NCI-H69 (cell line): Measurements from ENCODE around the gene HDAC4.

ENCODE experiments used
- DNase-seq: peaks from one replicate; lab custom pipeline; 2025; lab: John Stamatoyannopoulos, UW

The HDAC4 gene

DNA sequence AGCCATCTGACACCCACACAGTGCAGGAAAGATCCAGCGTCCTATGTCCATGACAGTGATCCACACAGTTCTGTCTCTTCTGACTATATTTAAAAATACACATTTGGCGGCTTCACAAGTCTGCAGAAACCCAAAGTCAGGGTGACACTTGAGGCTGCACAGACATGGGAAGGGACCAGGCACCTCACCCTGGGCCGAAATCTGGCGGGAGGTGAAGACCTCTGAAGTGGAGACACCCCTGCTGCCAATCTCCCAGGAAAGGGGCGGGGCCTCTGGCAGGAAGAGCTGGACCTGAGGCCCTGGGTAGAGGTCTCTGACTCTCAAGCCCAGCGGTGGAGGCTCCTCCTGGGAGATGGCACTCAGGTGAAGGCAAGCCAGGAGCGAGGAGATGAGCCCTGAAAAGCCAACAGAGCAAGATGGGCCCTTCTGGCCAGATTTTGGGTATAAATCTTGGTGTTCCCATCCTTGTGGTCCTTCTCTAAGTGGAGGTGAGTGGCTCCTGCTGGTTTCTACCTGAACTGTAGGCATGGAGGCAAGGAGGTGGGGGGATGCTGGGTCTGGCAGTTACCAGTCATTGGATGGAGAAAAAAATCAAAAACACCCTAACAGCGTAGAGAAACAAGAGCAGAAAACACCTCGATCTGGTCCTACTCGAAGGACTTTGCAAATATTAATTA is 248.4 kb downstream of the HDAC4 start:
- no peak for DNase-seq

DNA sequence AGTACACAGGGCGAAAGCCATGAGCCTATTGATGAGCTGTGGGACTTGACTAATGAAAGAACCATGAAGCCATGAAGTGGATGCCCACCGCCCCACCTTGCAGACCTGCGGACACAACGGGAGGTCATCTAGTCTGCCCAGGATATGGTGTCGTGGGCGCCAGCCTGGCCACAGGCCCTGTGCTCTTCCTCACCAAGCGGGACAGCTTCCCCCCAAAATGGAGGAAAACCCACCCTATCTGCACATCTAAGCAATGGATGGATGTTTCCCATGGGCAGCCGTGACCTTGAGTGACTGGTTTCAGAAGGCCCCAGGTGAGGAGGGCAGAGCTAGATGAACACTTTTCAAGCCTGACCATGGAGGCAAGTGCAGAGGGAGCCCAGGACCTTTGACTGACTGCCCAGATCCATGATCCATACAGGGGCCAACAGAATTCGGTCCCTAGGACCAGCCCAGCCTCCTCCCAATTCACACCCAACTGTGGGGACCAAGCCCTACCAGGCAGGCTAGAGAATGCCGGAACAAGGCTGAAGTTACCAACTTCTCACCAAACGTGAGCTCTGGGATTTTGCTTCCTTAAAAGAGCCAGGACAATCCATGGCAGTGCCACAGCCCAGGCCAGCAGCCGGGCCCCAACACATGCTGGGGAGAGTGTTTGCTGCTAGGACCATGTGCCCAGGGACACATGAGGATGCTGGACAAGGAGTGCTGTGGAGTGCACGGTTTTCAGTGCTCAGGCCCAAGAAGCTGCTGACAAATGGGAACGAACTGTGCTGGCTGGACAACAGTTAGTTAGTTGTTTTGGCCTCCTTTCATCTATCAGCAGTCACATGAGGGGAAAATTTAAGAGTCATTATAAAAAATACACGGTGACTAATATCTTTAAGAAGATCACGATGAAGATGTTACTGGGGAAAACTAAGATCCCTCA is 249.4 kb downstream of the HDAC4 start:
- DNase-seq = no peak

DNA sequence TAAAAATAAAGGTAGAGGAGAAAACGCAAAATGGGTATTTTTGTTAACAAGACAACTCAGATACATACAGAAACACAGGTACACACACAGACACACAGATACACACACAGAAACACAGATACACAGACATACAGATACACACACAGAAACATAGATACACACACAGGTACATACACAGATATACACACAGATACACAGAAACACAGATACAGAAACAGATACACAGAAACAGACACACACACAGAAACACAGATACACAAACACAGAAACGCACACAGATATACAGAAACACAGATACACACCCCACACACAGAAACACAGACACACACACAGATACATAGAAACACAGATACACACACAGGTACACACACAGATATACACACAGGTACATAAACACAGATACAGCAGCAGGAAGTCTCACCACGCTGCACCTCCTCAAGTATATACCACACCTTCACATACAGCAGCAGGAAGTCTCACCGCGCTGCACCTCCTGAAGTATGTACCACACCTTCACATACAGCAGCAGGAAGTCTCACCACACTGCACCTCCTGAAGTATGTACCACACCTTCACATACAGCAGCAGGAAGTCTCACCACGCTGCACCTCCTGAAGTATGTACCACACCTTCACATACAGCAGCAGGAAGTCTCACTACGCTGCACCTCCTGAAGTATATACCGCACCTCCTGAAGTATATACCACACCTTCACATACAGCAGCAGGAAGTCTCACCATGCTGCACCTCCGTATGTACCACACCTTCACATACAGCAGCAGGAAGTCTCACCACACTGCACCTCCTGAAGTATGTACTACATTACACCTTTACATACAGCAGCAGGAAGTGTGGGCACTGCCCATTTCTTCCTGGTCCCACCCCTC is 250.5 kb downstream of the HDAC4 start:
- peak; percentile 1 for DNase-seq

DNA sequence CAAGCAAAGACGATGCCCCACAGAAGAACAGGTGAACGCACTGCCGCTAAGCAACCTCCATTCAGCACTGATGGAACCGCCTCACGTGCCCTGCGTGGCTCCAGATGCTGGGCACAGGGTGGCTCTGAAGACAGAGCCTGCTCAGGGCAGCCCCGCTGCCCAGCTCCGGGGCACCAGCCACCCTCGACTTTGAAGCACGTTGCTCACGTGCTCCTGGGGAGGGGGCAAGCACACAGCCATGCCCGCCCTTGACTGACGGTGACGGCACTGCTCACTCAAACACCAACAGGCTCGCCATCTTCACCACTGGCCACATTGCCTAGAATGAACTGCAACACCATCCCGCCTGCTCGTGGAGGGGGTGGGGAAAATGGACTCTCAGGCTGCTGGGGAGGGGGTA is 251.3 kb downstream of the HDAC4 start:
- DNase-seq = no peak

DNA sequence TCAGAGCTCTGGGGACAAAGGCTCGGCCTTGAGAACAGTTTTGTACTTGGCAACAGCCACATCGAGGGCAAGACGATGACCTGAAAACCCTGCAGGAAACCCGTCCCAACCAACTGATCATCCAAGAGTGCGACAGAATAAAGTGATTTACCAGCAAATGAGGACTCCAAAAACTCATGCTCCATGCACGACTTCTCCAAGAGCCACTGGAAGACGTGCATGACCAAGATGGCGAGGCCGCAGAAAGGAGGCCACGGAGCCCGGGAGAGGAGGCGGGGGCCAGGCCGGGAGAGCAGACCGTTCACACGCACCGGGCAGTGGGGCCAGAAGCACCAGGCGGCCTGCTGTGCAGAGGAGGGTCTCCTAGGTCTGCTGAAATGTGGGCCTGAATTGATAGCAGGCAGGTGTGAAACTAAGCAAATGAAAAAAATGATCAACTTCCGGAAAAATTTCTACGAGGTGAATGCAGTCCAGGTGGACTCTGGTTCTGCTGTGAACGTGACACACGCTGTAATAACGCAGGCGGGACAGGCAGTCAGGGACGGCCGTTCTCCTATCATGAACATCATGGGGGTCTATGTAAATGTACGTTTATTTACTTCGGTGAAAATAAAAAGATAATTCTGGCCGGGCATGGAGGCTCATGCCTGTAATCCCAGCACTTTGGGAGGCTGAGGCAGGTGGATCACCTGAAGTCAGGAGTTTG is 252.2 kb downstream of the HDAC4 start:
- no peak for DNase-seq

DNA sequence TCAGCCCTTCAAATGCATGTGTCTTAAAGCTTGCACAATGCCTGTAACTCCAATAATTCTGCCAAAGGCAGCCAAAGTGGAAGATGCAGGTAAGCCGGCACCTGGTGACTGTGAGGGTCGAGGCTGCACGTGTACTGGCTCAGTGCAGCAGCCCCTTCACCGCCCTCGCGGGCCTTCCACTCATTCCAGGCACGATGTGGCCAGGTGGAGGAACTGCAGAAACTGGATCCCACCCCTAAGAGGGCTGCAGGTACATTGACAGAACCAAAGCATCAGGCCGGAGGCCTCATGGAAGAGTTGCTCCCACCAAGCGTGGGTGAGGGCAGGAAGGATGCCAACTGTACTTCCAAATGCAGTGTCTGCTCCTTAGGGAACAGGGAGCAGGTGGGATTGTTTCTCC is 253.4 kb downstream of the HDAC4 start:
- DNase-seq = no peak

DNA sequence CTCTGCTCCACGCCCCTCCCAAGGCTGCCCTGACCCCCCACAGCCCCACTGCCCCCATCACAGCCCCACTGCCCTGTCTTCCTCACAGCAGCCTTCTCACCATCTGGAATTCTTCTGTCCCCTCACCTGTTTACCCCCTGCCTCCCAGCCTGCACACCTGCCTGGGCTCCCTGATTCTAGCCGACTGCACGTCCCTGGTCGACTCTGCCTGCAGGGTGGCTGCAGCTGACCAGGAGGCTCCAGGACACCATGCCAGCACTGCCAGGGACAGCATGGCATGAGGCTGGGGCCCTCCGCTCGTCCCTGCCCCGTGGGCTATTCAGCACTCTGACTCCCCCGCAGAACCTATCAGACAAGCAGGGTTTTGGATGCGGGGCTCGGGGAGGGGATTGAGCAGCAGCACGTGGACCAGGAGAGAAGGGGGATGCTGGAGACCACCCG is 254.1 kb downstream of the HDAC4 start:
- no peak for DNase-seq

DNA sequence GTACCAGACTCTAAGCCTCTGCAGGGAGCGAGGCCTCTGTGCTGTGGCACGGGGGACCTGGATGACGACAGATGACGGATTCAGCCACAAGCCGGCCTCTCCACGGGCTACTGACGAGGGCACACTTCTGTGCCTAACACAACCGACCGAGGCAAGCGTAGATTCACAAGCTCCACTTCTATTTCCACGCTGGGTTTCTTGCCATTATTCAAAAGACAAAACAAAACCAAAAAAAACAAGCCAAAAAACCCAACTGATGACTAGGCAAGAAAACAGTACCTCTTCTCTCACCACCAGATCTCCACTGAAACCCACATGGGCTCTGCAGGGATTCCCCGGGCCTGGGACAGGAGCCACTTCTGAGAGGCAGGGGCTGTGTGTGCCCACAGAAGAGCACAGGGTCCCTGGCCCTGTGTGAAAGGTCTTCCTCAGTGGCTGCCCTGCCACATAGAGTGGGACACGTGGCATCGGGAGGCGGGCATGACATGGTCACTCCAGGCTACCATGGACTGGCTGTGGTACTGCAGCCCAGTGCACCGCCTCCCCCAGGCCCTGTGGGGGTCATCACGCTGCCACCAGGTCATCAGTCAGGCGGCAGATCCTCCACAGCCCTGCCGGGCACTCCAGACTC is 254.7 kb downstream of the HDAC4 start:
- no peak for DNase-seq

DNA sequence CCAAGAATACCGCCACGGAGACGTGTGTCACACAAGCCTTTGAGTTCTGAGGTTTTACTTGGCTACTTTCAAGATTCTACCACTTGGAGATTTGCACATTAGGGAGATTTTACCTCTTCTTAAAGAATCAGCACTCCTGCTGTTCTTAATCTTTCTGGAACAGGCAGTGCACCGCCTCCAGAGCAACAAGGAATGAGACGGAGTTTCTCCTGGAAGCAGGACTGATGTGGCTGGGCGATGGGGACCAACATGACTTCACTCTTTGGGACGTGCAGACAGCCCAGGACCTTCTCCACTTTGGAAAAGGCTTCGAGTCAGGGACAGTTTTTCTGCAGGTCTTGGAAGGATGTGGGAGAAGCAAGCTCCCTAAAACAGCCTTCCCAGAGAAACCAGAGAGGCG is 255.2 kb downstream of the HDAC4 start:
- no peak for DNase-seq

DNA sequence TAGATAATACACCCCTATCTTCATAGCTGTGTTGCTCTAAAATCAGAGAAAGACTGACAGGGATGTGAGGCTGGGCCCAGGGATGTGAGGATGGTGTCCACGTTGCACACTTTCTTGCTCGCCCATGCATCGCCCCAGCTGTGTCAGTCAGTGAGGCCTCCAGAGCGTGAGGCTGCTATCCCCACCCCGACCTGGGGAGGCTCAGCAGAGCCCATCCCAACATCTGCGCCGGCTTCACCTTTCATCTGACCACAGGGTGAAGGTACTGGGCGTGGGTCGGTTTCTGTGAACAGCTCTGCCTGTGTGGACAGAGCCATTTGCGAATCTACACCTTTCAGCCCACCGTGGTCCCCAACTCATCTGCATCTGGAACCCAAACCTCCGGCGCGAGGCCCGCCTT is 255.7 kb downstream of the HDAC4 start:
- no peak for DNase-seq

DNA sequence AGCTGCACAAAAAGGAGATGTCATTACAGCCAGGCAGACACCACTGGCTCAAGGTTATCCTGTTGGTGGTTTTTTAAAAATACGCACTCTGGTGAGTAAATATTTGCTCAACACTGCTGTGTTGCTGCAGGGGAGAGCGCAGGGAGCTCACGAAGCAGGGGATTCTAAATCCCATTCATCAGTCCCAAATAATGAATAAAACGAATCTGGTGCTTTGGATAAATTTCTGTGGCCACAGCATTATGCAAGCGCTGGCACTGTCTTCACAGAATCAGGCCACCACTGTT is 256.2 kb downstream of the HDAC4 start:
- DNase-seq = peak; percentile 10

DNA sequence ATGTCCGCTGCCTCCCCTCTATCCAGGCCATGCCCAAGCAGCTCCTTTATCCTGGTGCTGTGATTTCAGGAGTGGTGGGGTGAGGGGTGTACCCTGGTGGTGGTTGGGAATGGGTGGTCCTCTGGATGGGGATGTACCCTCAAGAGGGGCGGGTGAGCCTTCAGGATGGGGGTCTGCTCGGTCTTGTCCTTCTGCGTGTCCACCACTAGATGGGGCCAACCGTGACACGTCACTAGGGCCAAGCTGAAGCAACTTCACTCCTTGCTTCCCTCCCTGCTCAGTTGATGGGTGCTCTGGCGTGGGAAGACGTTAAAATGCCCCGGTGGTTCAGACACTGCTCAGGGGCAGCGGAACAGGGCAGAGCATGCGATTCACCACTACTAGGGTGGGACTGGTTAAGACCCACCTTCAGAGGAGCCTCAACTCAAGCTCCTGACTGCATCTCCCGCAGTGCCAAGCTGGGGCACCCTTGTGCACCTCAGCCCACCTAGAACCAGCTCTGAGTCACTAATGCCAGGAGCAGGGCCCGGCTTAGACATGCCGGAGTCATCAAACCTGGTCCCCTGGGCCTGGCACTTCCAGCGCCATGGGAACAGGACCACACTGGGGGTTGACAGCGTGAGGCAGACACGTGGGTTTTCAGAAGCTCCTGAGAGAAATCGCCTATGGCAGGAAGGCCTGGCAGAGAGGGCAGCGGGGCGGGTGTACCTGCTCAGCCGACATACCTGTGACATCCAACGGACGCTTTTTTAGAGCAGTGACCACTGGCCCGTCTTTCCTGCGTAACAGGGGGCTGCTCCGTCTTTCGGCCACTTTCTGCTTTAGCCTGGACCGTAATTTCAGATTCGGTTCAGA is 256.7 kb downstream of the HDAC4 start:
- peak; percentile 25 for DNase-seq

DNA sequence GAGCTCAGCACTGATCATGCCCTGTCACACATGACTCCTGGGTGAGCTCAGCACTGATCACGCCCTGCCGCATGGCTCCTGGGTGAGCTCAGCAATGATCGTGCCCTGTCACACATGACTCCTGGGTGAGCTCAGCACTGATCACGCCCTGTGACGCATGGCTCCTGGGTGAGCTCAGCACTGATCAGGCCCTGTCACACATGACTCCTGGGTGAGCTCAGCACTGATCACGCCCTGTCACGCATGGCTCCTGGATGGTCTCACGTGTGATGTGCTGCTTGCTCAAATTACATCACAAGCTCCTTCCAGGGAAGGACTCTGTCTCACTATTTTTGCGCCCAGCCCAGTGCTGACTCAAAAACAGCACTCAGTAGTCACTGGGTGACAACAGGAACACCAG is 258.0 kb downstream of the HDAC4 start:
- no peak for DNase-seq

DNA sequence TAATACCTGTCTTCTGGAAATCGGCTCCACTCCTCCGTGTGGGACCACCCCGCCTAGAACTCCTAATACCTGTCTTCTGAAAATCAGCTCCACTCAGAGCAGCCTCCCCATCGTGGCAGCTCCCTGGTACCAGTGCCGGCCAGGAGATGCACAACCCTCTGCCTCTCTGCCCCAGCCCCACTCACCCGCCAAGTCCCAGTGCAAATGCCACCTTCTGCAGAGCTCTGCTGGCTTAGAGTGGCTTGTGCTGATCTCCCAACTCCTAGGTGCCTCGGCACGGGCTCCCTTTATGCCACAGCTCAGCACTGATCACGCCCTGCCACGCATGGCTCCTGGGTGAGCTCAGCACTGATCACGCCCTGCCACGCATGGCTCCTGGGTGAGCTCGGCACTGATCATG is 258.5 kb downstream of the HDAC4 start:
- no peak for DNase-seq

DNA sequence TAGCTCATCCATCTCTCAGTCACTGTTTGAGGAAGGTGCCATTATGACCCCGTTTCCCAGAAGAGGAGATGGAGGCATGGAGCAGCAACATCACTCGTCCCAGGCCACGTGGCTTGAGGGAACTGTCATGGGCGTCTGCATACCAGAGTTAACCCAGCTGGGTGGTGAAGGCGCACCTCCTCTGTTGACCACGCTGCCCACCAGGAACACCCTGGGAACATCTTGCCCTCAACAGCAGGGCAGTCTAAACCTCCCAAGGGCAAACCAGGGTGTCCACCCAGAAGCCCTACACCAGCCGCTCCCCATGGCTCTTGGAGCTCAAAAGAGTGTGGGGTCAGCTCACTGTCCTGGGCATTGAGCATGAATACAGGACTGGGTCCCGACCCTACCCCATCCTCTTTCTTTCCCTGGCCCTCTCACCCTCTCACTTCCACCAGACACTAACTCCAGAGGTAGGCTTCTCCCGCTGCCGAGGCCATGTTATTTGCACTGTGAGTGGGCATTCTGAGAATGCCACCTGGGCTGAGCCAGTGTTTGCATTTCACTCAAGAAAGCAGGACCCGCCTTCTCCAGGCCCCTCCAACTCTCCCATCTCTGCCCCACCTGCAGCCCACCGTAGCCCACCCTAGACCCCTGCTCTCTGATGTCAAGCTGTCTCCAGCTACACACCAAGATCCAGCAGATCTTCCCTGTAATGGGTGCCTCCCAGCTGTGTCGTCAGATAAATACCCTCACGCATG is 259.6 kb downstream of the HDAC4 start:
- no peak for DNase-seq

DNA sequence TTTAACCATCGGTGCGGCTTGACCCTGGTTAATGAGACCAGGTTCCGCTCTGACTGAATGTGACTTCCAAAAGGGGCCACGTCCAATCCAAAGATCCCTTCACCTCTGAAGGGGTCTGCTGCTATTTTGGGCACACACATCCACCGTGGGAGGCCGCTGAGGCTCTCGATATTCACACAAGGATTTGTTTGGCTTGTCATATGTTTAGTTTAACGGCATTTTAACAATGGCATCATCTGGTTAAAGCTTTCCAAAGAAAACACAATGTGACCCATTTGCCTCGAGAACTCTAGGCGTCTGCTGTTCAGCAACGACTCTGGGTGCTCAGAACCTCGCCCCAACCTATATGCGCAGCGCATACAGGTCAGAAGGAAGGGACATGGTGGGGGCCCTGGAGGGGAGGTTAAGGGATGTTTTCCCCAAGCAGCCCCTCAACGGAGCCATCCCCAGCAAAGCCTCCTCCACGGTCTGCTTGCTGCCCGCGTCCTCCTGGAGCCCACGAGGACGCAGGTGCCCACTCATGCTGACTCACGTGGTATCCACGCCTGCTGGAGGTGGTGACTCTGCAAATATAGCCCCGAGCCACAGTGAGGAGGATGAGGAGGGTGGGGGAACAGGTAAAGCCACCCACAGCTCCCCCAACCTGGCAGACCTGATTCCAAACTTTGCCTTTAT is 260.3 kb downstream of the HDAC4 start:
- DNase-seq = no peak

DNA sequence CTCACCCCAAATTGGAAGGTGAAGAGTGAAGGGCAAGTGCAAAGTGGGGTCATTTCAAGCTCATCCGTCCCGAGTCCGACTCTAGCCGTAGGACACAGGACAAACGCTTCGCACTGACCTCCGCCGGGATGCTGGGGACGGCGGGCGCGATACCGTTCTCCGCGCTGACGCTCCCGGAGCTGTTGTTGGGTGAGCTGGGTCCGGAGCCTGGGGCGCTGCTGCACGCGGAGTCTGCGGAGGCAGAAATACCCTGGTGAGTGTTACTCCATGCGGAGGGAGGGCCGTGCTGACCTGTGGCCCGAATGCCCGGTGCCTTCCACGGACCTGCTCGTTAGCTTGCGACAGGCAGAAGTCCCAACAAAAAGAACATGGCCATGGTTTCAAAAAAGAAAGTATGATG is 261.3 kb downstream of the HDAC4 start:
- DNase-seq = no peak

DNA sequence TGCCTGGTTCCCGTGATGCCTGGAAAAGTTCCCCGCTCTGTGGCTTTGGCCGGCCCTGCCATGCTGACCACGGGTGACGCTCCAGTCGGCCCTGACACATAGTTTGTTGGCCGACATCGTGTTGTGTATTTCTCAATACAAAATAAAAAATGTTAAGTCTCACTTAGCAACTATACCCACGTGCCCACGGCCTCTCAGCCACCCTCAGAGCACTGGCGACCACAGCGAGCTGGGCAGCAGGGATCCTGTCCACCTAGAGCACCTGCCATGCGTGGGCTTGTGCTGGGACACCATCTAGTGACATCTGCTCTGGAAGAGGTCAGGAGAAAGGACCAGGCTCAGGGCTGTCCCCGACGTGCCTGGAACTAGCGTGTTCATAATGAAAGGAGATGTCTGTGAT is 261.7 kb downstream of the HDAC4 start:
- DNase-seq = no peak

DNA sequence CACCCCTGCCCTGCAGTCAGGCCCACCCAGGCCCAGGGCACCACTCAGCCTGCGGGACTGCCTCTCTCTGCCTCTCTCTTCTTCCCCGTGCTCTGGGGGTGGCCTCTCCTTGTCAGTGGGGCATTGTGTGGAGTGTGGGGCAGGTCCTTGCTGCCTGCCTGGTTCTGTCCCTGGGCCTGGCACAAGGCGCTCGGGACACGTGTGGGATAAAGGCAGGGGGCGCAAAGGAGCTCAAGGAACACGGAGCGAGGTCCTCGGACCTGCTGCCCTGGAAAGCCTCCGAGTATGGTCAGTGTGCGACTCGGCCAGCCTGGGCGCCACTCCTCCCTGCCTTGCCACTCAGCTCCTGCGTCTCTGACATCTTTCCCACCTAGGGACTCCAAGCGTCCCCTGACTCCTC is 262.2 kb downstream of the HDAC4 start:
- no peak for DNase-seq
